GM12878 (cell line): ENCODE results near the gene DPP3. TPM values are rescaled to one million over a fixed set of nuclear protein-coding genes. Genes with fewer than 3 reads are reported as not detected.

Experiments used
- ATAC-seq: fragments of 200-7000 bp; cut with Tn5 transposase; 3 replicates; pipeline ENCODE4 v1.9.1; 2020; ENCODE audit warnings: mild to moderate bottlenecking, moderate library complexity
- BruUV-seq: library from RNA; stranded (reverse); fragments of 400-500 nt; replicated peaks from 2 replicates; lab custom pipeline; 2021; lab: Mats Ljungman, UMichigan
- CTCF ChIA-PET: fragments of 300-600 bp; sonication (Branson Sonifier 250); formaldehyde crosslinking; extraction: SDS; loops from one replicate; lab custom pipeline; 2021; ENCODE audit warnings: inconsistent platforms; lab: Yijun Ruan, JAX
- POLR2A ChIA-PET: fragments of 350-600 bp; formaldehyde crosslinking; extraction: SDS; loops from one replicate; lab custom pipeline; 2021; ENCODE audit warnings: inconsistent platforms; lab: Charles Lee
- RAD21 ChIA-PET: fragments of 300-600 bp; sonication (Branson Sonifier 250); formaldehyde crosslinking; loops from one replicate; lab custom pipeline; 2023; ENCODE audit warnings: antibody characterized with exemption; ENCODE audit not compliant: unreplicated experiment; lab: Charles Lee
- SMC1A ChIA-PET: fragments of 300-600 bp; sonication (Branson Sonifier 250); formaldehyde crosslinking; loops from one replicate; lab custom pipeline; 2023; ENCODE audit not compliant: unreplicated experiment, uncharacterized antibody; lab: Charles Lee
- DNase-seq: peaks from one replicate; pipeline ENCODE4 v3.0.0-alpha.2; 2011; ENCODE audit warnings: low read depth, low spot score
- FAIRE-seq: peaks from 3 replicates; lab custom pipeline; 2011; peaks lifted over from hg19 to GRCh38; lab: Jason Lieb, UNC
- H2AFZ ChIP-seq: 2 replicates; pipeline ENCODE4 v1.6.0; 2011; ENCODE audit warnings: low read depth, low read length, control low read depth; ENCODE audit not compliant: control insufficient read depth
- H3K27ac ChIP-seq: 2 replicates; pipeline ENCODE4 v1.5.1; 2011; ENCODE audit warnings: control low read depth; ENCODE audit not compliant: control insufficient read depth, insufficient read depth
- H3K27me3 ChIP-seq, 2 experiments: replicated peaks in 1 of 2; 2 replicates each; pipeline versions ENCODE4 v1.6.0 to v1.6.1; 2011; ENCODE audit warnings: low read length in 1 of 2; ENCODE audit not compliant: control insufficient read depth in 2 of 2, insufficient read depth in 2 of 2
- H3K36me3 ChIP-seq, 2 experiments: 2 replicates each; pipeline ENCODE4 v1.5.1; 2011; ENCODE audit warnings: low read length in 1 of 2; ENCODE audit not compliant: control insufficient read depth in 2 of 2, insufficient read depth in 2 of 2
- H3K4me1 ChIP-seq: 2 replicates; pipeline ENCODE4 v1.6.1; 2011; ENCODE audit warnings: mild to moderate bottlenecking, low read length, moderate library complexity, mixed read lengths; ENCODE audit not compliant: control insufficient read depth, insufficient read depth
- H3K4me2 ChIP-seq: 2 replicates; pipeline ENCODE4 v1.6.0; 2011; ENCODE audit warnings: control low read depth; ENCODE audit not compliant: control insufficient read depth, insufficient read depth
- H3K4me3 ChIP-seq: fragments of 200-600 bp; sonication (generic); 2 replicates; pipeline ENCODE4 v1.5.1; 2016
- H3K79me2 ChIP-seq: 2 replicates; pipeline ENCODE4 v1.6.0; 2011; ENCODE audit warnings: low read length; ENCODE audit not compliant: control insufficient read depth, insufficient read depth
- H3K9ac ChIP-seq: 2 replicates; pipeline ENCODE4 v1.8.0; 2011; ENCODE audit warnings: low read length, control low read depth, mixed read lengths; ENCODE audit not compliant: control insufficient read depth, insufficient read depth
- H3K9me3 ChIP-seq: replicated peaks from 3 replicates; pipeline ENCODE4 v1.5.1; 2011; ENCODE audit warnings: mild to moderate bottlenecking, low read length; ENCODE audit not compliant: control insufficient read depth, insufficient read depth
- H4K20me1 ChIP-seq: 2 replicates; pipeline ENCODE4 v1.6.0; 2011; ENCODE audit not compliant: control insufficient read depth, insufficient read depth
- BACH1 ChIP-seq: fragments of 450-650 bp; IDR thresholded peaks from 2 replicates; pipeline ENCODE4 v1.6.1; 2017; ENCODE audit warnings: mild to moderate bottlenecking, borderline replicate concordance
- HDGF ChIP-seq: fragments of 450-650 bp; IDR thresholded peaks from 2 replicates; pipeline ENCODE4 v1.6.1; 2016; ENCODE audit warnings: antibody characterized with exemption
- LARP7 ChIP-seq: fragments of 450-650 bp; IDR thresholded peaks from 2 replicates; pipeline ENCODE4 v1.6.1; 2017; ENCODE audit warnings: mild to moderate bottlenecking
- PKNOX1 ChIP-seq: fragments of 450-650 bp; IDR thresholded peaks from 2 replicates; pipeline ENCODE4 v1.6.1; 2016; ENCODE audit warnings: mild to moderate bottlenecking
- SP1 ChIP-seq: IDR thresholded peaks from one replicate; pipeline ENCODE4 v1.6.1; 2011; ENCODE audit warnings: low read depth, low read length
- in situ Hi-C: fragments of 300-500 bp; cut with MboI; formaldehyde crosslinking; loops from 9 replicates; pipeline ENCODE4 v1.14.3; 2018; ENCODE audit warnings: mixed read lengths
- intact Hi-C: fragments of 100-400 bp; cut with micrococcal nuclease; formaldehyde crosslinking; loops from one replicate; pipeline ENCODE4 v1.14.2; 2022; ENCODE audit not compliant: unreplicated experiment
- polyA plus RNA-seq, 11 experiments: library from polyadenylated mRNA; depleted of rRNA in 4 of 11; unstranded in 6 of 11; stranded (reverse) in 5 of 11; fragments of >200 nt; fragmentation: Nextera tagmentation in 4 of 11; fragmentation: Illumina TruSeq in 1 of 11; extraction: Ambion mirVana in 4 of 11; extraction: Trizol in 1 of 11; gene quantifications; 1 replicate in 1 of 11; 2 replicates in 10 of 11; pipeline versions ENCODE4 v1.2.1 to v1.2.3, GENCODE V29; 2011 to 2016; ENCODE audit warnings: inconsistent platforms in 2 of 11, missing spikeins in 2 of 11, low read depth in 1 of 11
- total RNA-seq, 4 experiments: library from RNA; depleted of rRNA in 3 of 4; stranded (reverse); fragments of >200 nt in 3 of 4; fragmentation: Illumina TruSeq in 1 of 4; extraction: Trizol in 1 of 4; gene quantifications; 2 replicates each; pipeline versions ENCODE4 v1.2.1 to v1.2.3, GENCODE V29; 2013 to 2021
- TF ChIP-seq, protein P1 (sequence below): fragments of 450-650 bp; IDR thresholded peaks from 2 replicates; pipeline ENCODE4 v1.6.1; 2018; ENCODE audit warnings: mild to moderate bottlenecking, low read depth, moderate library complexity; ENCODE audit not compliant: partially characterized antibody

Gene DPP3
- total and polyA plus RNA-seq, 10 of the 15 experiments (the other 5 are each of a cell fraction or from before 2014, with no cell fraction given): 6.0 to 117 (median 78.1) TPM

DNA sequence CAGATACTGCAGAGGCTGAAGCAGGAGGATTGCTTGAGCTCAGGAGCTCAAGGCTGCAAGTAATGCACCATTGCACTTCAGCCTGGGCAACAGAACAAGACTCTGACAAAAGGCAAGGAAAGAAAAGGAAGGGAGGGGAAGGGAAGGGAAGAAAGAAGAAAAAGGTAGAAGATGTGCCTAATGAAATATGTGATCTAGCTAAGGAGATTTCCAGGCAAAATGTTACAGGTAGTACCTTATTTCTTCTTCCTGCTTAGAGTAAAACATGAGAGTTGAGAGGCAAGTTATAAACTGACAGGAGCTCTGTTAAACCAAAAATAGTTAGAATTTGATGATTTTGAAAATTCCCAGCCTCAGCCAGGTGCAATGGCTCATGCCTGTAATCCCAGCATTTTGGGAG, 18.2 kb upstream of the DPP3 start:
- H2AFZ ChIP-seq: no peak overlapping the region
- no peak overlapping the region for H3K27ac ChIP-seq
- SMC1A ChIA-PET: no interaction called here
- no peak overlapping the region for H3K9ac ChIP-seq
- H3K79me2 ChIP-seq: no peaks in the 10 kb centered on the region
- DNase-seq: no peak
- peaks cover 29% of the 10 kb centered on the region for H3K4me1 ChIP-seq
- intact Hi-C loops (no loop called here), in situ Hi-C loops (no loop called here)
- H4K20me1 ChIP-seq: no peaks in the 10 kb centered on the region
- FAIRE-seq: no peak
- POLR2A ChIA-PET: interaction anchor here (1.1 to 1.3 kb wide), 2 partner anchors 18 to 23 kb away, joined by 3 to 7 read pairs; partner anchors contain the start of genes DPP3 and MRPL11
- H3K27me3 ChIP-seq: no peaks in the 10 kb centered on the region
- CTCF ChIA-PET: interaction anchor here (0.9 to 1.0 kb wide), 2 partner anchors 17 to 73 kb away, joined by 4 to 5 read pairs; no protein-coding TSS in a partner anchor
- H3K36me3 ChIP-seq: no peaks in the 10 kb centered on the region
- TF ChIP-seq BACH1: no peak
- no peak for TF ChIP-seq PKNOX1
- no peak for TF ChIP-seq LARP7
- no peak for TF ChIP-seq HDGF
- no peak for TF ChIP-seq SP1
- TF ChIP-seq, protein P1, sequence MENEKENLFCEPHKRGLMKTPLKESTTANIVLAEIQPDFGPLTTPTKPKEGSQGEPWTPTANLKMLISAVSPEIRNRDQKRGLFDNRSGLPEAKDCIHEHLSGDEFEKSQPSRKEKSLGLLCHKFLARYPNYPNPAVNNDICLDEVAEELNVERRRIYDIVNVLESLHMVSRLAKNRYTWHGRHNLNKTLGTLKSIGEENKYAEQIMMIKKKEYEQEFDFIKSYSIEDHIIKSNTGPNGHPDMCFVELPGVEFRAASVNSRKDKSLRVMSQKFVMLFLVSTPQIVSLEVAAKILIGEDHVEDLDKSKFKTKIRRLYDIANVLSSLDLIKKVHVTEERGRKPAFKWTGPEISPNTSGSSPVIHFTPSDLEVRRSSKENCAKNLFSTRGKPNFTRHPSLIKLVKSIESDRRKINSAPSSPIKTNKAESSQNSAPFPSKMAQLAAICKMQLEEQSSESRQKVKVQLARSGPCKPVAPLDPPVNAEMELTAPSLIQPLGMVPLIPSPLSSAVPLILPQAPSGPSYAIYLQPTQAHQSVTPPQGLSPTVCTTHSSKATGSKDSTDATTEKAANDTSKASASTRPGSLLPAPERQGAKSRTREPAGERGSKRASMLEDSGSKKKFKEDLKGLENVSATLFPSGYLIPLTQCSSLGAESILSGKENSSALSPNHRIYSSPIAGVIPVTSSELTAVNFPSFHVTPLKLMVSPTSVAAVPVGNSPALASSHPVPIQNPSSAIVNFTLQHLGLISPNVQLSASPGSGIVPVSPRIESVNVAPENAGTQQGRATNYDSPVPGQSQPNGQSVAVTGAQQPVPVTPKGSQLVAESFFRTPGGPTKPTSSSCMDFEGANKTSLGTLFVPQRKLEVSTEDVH: no peak
- H3K4me3 ChIP-seq: no peak overlapping the region
- no peak for ATAC-seq
- H3K4me2 ChIP-seq: no peak overlapping the region
- no peaks in the 10 kb centered on the region; the same call in 1 of the 3 replicates for H3K9me3 ChIP-seq
- RAD21 ChIA-PET: interaction anchor here (1.5 kb wide), 1 partner anchor 23 kb away, joined by 4 read pairs; the partner anchor contains the start of gene MRPL11
- no TSS peak for BruUV-seq
